ENCODE measurements around the gene JMJD6.

JMJD6 gene

DNA sequence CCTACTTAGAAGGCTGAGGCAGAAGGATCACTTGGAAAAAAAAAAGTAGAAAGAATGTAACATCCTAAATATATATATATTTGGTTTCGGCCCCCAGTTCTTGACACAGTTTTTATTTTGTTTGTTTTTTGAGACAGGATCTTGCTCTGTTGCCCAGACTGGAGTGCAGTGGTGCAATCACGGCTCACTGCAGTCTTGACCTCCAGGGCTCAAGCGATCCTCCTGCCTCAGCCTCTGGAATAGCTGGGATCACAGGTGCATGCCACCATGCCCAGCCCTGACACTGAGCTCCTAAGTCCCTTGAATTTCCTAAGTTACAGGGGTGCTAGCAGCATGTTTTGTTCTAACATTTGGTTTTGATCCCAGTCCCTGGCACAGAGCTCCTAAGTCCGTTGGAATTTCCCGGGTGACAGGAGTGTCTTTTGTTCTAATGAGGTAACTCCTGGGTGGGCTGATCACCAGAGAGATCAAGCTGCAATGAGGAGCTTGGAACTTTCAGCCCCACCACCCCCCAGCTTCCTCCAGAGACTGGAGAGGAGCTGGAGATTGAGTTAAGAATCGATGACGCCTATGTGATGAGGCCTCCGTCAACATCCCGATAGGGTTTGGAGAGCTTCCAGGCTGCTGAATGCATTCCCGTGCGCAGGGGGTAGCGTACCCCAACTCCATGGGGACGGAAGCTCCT is 35.7 kb downstream of the JMJD6 start:
- Histone ChIP-seq H3K27ac (replicated peaks) (no peak overlapping the region), H3K27me3 (ENCODE audit: insufficient read depth, poor library complexity, severe bottlenecking) (no peaks in the 10 kb centered on the region), H3K4me3 (replicated peaks; ENCODE audit: insufficient read depth, low read length) (no peak overlapping the region)
- DNase-seq (ENCODE audit: low read depth in 1 of 2, low spot score in 1 of 2) = no peak
- no peak for TF ChIP-seq POLR2AphosphoS5 (IDR thresholded peaks at IDR 0.05; ENCODE audit: low read depth)
- TF ChIP-seq SPI1 (IDR thresholded peaks at IDR 0.05; ENCODE audit: borderline replicate concordance, low read depth) = no peak
- TF ChIP-seq GABPA (IDR thresholded peaks at IDR 0.05; ENCODE audit: low read depth) = no peak
- TF ChIP-seq, protein P1, sequence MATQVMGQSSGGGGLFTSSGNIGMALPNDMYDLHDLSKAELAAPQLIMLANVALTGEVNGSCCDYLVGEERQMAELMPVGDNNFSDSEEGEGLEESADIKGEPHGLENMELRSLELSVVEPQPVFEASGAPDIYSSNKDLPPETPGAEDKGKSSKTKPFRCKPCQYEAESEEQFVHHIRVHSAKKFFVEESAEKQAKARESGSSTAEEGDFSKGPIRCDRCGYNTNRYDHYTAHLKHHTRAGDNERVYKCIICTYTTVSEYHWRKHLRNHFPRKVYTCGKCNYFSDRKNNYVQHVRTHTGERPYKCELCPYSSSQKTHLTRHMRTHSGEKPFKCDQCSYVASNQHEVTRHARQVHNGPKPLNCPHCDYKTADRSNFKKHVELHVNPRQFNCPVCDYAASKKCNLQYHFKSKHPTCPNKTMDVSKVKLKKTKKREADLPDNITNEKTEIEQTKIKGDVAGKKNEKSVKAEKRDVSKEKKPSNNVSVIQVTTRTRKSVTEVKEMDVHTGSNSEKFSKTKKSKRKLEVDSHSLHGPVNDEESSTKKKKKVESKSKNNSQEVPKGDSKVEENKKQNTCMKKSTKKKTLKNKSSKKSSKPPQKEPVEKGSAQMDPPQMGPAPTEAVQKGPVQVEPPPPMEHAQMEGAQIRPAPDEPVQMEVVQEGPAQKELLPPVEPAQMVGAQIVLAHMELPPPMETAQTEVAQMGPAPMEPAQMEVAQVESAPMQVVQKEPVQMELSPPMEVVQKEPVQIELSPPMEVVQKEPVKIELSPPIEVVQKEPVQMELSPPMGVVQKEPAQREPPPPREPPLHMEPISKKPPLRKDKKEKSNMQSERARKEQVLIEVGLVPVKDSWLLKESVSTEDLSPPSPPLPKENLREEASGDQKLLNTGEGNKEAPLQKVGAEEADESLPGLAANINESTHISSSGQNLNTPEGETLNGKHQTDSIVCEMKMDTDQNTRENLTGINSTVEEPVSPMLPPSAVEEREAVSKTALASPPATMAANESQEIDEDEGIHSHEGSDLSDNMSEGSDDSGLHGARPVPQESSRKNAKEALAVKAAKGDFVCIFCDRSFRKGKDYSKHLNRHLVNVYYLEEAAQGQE (IDR thresholded peaks at IDR 0.05; ENCODE audit: insufficient replicate concordance, low read depth) = no peak
- TF ChIP-seq, protein P2, sequence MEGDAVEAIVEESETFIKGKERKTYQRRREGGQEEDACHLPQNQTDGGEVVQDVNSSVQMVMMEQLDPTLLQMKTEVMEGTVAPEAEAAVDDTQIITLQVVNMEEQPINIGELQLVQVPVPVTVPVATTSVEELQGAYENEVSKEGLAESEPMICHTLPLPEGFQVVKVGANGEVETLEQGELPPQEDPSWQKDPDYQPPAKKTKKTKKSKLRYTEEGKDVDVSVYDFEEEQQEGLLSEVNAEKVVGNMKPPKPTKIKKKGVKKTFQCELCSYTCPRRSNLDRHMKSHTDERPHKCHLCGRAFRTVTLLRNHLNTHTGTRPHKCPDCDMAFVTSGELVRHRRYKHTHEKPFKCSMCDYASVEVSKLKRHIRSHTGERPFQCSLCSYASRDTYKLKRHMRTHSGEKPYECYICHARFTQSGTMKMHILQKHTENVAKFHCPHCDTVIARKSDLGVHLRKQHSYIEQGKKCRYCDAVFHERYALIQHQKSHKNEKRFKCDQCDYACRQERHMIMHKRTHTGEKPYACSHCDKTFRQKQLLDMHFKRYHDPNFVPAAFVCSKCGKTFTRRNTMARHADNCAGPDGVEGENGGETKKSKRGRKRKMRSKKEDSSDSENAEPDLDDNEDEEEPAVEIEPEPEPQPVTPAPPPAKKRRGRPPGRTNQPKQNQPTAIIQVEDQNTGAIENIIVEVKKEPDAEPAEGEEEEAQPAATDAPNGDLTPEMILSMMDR (IDR thresholded peaks at IDR 0.05; ENCODE audit: insufficient read depth, low read length) = no peak

DNA sequence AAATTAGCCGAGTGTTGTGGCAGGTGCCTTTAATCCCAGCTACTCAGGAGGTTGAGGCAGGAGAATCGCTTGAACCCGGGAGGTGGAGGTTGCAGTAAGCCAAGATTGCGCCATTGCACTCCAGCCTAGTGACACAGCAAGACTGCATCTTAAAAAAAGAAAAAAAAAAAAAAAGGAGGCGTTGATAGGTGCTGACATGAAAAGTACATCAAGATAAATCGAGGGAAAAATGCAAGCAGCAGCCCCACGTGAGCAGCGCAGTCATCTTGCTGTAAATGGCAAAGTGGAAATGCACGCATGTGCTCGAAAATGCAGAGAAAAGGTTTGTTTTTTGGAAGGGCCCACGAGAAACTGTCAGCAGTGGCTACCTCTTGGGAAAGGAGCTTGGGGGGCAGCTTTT is 36.5 kb downstream of the JMJD6 start:
- Histone ChIP-seq H3K4me3 (replicated peaks; ENCODE audit: insufficient read depth, low read length) (no peak overlapping the region), H3K27me3 (ENCODE audit: insufficient read depth, poor library complexity, severe bottlenecking) (no peaks in the 10 kb centered on the region), H3K27ac (replicated peaks) (no peak overlapping the region)
- DNase-seq (ENCODE audit: low read depth in 1 of 2, low spot score in 1 of 2) = no peak
- TF ChIP-seq SPI1 (IDR thresholded peaks at IDR 0.05; ENCODE audit: borderline replicate concordance, low read depth) (no peak), GABPA (IDR thresholded peaks at IDR 0.05; ENCODE audit: low read depth) (no peak), POLR2AphosphoS5 (IDR thresholded peaks at IDR 0.05; ENCODE audit: low read depth) (no peak)
- TF ChIP-seq, protein P2 (IDR thresholded peaks at IDR 0.05; ENCODE audit: insufficient read depth, low read length) = no peak
- TF ChIP-seq, protein P1 (IDR thresholded peaks at IDR 0.05; ENCODE audit: insufficient replicate concordance, low read depth) = no peak

DNA sequence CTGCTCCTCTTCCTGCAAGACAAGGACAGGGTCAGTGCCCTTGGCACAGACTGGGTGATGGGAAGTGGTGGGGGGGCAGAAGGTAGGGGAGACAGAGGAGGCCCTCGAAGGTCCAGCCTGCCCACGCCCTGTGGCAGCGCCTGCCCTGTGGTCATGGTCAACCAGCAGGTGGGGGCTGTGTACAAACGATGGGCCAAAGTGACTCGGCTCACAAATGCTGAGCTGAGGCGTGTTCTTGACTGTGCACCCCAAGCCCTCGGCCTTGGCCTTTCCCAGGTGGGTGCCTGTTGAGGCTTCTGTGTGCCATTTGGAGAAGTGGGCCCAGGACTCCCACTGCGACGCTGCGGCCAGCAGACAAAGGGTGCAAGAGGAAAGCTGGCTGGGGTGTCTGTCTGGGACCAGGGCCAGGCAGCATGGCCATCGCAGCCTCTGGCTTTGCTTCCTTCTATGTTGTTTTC is 38.2 kb downstream of the JMJD6 start:
- no peak for DNase-seq (ENCODE audit: low read depth in 1 of 2, low spot score in 1 of 2)
- no peak overlapping the region for H3K27ac ChIP-seq (replicated peaks)
- no peak overlapping the region for H3K4me3 ChIP-seq (replicated peaks; ENCODE audit: insufficient read depth, low read length)
- TF ChIP-seq POLR2AphosphoS5 (IDR thresholded peaks at IDR 0.05; ENCODE audit: low read depth) = no peak
- TF ChIP-seq, protein P2 (IDR thresholded peaks at IDR 0.05; ENCODE audit: insufficient read depth, low read length) = no peak
- no peak for TF ChIP-seq GABPA (IDR thresholded peaks at IDR 0.05; ENCODE audit: low read depth)
- TF ChIP-seq SPI1 (IDR thresholded peaks at IDR 0.05; ENCODE audit: borderline replicate concordance, low read depth) = no peak
- TF ChIP-seq, protein P1 (IDR thresholded peaks at IDR 0.05; ENCODE audit: insufficient replicate concordance, low read depth) = no peak
- H3K27me3 ChIP-seq (ENCODE audit: insufficient read depth, poor library complexity, severe bottlenecking) = no peaks in the 10 kb centered on the region

Data from HL-60 (cell line).